GM11168 (cell line): ENCODE measurements around the gene CYP27A1.
"Not testable (repeated sequence)": the region's sequence is repeated elsewhere in the genome, so short reads cannot be mapped to it uniquely, and the experiment has no call there.

ENCODE experiments used
- in situ Hi-C: fragments of 300-500 bp; cut with MboI; formaldehyde crosslinking; loops from one replicate; pipeline ENCODE4 v1.12.0; 2022; ENCODE audit warnings: low sequenced_read_pairs; ENCODE audit not compliant: unreplicated experiment

Gene CYP27A1

DNA sequence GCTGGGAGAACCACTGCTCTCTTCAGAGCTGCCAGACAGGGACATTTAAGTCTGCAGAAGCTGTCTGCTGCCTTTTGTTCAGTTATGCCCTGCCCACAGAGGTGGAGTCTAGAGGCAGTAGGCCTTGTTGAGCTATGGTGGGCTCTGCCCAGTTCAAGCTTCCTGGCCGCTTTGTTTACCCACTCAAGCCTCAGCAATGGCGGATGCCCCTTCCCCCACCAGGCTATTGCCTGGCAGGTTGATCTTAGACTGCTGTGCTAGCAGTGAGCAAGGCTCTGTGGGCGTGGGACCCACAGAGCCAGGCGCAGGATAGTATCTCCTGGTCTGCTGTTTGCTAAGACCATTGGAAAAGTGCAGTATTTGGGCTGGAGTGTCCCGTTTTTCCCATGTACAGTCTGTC lies 9.2 kb upstream of the CYP27A1 start:
- in situ Hi-C loops = not testable (repeated sequence)

DNA sequence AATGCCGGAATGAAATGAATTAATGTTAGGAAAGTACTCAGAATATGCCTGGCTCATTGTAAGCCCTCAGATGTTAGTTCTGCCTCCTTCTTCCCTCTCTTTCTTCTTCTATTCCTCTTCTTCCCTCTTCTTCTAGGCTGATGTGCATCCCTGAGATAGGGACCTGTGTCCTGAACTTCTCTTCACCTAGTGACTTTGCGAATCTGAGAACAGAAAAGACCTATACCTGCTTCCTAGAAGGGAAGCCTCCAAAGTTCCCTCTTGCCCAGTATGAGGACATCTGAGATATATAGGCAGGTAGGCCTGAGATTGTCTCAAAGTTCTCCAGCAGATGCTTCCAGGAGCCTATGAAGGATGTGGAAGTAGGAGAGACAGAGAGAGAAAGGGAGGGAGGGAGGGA lies 8.1 kb upstream of the CYP27A1 start:
- in situ Hi-C loops = no loop called here

- in situ Hi-C loops = no loop called here
Measured at GRCh38 chr2:218776488-218776887, 5.5 kb upstream of the CYP27A1 start.

GRCh38 chr2:218777276-218777990 lies 4.5 kb upstream of the CYP27A1 start:
- in situ Hi-C loops = no loop called here

DNA sequence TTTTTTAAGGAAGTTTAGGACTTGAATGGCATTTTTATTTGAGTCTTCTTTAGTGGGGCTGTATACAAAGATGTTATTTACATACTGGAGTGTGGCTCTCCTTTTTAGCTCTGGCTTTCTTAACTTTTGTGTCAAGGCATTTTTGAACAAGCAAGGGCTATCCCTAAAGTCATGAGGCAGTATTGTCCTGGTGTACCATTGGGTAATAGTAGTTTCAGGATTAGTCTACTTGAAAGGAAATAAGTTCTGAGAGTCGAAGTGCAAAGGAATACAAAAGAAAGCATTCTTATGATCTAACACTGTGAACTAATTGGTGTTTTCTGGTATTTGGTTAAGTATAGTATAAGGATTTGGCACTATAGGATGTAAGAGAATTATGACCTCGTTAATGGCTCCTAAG lies 1.9 kb upstream of the CYP27A1 start:
- in situ Hi-C loops = no loop called here

GRCh38 chr2:218780851-218781690 lies 876 bp upstream of the CYP27A1 start:
- in situ Hi-C loops = no loop called here

DNA sequence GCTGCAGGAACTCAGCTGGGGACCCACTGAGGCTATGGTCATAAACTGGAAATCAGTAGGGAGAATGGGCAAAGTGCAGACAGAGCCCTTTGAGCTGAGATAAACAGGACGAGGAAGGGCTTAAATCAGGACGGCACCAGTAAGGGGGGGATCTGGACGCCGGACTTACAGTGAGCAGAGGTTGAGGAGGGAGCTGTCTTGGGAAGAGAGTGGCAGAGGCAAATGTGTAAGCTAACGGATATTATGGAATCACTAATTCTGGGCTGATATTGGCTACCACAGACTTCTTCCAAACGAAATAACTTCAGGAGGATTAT lies 539 bp downstream of the CYP27A1 start:
- in situ Hi-C loops = no loop called here

DNA sequence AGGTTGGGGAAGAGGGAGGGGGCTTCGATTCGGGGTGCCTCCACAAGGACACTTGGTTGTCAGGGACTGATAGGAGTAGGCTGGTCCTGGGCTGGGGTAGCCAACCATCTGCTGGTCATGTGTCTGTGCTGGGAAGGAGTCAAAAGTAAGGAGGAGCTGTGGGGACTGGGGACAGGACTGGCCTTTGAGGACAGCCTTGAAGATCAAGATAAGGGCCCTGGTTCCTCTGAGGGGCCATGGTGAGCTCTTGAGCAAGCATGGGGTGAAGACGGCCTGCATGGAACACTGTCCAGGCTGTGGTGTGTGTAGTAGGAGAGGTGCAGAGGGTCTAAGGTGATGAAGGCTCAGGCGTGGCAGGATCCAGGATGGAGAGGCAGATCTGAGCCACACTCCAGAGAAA lies 1.7 kb downstream of the CYP27A1 start:
- in situ Hi-C loops = no loop called here

DNA sequence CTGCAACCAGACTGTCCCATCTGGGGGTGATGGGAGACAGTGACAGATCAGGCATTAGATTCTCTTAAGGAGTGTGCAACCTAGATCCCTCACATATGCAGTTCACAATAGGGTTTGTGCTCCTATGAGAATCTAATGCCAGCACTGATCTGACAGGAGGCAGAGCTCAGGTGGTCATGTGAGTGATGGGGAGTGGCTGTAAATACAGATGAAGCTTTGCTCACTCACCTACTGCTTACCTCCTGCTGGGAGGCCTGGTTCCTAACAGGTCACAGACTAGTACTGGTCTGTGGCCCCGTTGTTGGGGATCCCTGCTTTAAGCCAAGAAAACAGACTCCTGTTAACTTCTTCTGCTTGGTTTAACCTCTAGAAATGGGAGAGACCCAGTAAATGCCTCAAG lies 3.2 kb downstream of the CYP27A1 start:
- in situ Hi-C loops = no loop called here

DNA sequence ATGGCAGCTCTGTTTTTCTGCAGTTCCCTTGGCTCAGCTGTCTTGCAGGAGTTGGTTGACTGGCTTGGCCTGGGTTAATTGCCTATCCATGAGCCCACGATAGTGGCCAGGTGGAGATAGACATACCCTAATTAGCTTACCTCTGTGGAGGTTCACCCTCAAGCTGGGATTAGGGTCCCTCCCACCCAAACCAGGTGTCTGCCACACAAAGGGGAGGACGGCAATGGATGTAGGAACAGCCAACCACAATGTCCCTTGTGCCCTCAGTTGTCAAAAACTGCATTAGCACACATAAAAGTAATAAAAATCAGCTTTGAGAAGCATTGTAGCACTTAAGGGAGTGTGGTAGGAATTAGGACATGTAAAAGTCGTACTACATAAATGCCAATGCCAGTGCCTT lies 4.2 kb downstream of the CYP27A1 start:
- in situ Hi-C loops = no loop called here

DNA sequence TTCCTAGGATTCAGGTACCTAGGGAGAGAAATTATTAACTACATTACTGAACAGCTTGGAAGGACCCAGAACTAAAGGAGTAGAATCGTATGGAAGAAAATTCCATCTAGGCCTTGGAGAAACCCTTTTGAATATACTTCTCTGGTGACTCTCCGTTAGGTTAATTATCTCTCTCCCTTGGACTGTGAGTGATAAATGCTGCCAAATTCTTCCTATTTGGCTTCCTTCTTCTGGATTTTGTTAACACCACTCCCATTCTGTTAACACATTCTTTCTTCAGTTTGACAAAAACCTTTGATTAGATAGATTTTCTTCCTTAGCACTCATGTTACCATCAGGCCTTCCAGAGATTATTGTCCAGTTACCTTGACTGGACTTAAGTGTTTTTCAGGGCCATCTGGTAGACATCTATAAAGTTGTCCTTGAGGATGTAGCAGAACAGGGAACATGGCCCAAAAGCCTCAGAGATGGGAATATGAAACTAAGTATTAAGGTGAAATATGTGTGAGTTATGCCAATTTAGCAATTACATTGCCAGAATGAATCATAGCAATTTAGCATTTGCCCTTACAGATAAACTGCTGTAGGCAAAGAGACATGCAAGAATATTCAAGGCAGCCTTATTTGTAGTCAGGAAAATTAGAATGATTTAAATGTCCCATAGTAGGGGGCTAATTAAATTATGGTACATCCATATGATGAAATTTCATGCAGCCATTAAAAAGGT lies 6.7 kb downstream of the CYP27A1 start:
- in situ Hi-C loops = no loop called here

- in situ Hi-C loops = no loop called here
Measured at GRCh38 chr2:218792433-218792832, 10.5 kb downstream of the CYP27A1 start.

DNA sequence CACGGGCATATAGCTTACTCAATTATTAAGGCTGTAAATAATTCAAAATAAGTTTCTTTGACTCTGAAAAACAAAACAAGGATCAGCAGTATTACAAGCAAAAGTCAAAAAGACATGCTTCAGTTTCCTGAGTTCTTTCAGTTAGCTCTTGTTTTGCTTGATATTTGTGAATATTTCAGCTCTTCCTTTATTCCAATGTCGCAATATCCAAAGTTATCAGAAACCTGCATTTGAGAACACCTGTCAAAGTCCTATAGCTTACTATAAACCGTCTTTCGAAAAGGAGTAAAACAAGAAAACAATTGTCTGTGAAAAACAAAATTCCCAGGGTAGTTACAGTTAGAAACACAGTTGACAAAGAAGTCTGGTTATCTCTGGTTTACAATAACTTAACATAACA lies 14.7 kb downstream of the CYP27A1 start:
- in situ Hi-C loops = no loop called here

GRCh38 chr2:218798767-218799504 lies 17.0 kb downstream of the CYP27A1 start:
- in situ Hi-C loops = no loop called here

DNA sequence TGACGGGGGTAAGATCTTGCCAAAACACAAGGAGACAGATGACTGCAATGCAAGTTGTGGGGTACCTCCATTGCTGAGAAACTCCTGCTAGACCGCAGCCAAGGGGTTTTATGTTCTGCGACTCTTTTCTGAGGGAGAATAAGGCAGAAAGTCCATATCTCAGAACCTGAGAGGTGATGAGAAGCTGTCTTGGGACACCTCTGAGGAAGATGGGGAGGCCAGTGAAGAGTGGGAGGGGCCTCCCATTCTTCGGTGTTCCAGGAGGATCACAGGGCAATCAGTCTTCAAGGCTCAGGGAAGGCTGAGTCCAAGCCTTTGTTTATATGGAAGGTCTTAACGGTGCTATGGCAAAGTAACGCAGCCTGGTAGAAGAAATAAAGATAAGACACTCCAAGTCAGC lies 18.0 kb downstream of the CYP27A1 start:
- in situ Hi-C loops = no loop called here

- in situ Hi-C loops = no loop called here
Measured at GRCh38 chr2:218802386-218802994, 20.5 kb downstream of the CYP27A1 start.

DNA sequence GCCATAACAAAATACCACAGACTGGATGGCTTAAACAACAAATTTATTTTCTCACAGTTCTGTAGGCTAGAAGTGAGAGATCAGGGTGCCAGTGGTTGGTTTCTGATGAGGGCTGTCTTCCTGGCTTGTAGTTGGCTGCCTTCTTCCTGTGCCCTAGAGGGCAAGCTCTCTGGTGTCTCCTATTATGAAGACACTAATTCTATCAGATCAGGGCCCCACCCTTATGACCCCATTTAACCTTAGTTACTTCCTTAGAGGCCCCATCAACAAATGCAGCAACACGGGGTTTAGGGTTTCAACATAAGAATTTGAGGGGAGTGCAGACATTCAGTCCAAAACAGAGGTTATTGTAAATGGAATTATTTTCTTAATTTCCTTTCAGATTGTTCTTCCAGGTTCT lies 22.9 kb downstream of the CYP27A1 start:
- in situ Hi-C loops = no loop called here

DNA sequence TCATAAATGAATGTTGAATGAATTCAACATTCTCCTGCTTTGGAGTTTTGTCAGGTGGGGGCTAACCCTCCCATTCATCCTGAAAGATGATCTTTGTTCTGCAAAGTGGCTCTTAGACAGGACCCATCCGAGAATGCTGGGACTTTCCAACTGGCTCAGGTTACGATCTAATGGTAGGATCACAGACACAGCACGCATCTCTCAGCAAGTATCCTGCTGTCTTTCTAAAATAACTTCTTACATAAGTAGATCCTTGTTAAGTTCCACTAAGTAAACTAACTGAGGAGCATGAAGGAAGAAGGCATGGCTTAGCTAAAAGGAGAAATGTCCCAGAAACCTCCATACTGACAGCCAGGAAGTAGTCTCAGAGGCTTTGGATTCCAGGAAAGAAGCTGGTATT lies 23.7 kb downstream of the CYP27A1 start:
- in situ Hi-C loops = no loop called here

- in situ Hi-C loops = no loop called here
Measured at GRCh38 chr2:218806346-218806978, 24.5 kb downstream of the CYP27A1 start.

- in situ Hi-C loops = no loop called here
Measured at GRCh38 chr2:218807626-218808025, 25.7 kb downstream of the CYP27A1 start.
